Ecto neural progenitor cell (in vitro differentiated cells): Measurements from ENCODE around the gene GPR39.

Experiments
- DNase-seq: peaks from one replicate; pipeline ENCODE4 v3.0.0-alpha.2; 2018; ENCODE audit warnings: low spot score

Gene GPR39

DNA sequence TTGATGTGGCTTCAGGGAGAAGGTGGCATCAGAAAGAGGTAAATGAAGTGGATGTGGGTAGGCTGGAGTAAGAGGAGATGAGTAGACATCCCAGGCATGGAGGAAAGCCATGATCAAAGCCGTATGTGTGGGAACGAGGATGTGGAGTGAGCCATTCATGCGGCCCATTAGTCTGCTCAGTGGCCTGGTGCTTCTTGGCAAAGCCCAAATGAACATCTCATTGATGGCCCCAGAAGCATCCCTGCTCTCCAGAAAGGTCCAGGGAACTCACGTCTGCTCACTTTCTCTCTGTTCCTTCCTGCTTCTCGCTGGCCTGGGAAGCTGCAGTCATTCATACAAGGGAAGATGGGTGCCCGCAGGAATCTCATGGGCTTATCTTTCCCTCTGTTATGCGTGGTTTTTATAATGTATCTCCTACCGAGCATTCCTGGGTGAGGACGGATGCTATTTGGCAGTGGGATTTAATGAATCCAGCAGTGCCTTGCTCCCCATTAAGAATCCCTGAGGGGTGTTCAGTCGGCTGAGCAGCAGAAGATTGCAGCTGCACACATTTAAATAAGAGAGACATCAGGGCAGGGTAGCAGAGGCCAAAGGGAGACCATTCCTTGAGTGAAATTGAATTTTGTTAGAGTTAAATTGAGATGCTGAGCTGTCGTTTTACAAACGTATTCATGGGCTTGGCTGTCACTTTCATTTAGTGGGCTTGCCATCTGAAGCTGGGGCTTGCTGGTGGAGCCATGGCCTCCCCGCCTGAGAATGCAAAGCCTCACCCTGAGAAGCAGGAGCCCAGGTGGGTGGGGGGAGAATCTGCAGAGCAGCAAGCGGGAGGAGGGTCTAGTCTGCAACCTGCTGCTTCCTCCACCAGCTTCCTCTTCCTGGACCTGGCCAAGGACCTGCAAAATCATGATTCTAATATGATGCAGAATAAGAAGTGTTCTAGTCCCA is 188.9 kb downstream of the GPR39 start:
- DNase-seq, result no peak

DNA sequence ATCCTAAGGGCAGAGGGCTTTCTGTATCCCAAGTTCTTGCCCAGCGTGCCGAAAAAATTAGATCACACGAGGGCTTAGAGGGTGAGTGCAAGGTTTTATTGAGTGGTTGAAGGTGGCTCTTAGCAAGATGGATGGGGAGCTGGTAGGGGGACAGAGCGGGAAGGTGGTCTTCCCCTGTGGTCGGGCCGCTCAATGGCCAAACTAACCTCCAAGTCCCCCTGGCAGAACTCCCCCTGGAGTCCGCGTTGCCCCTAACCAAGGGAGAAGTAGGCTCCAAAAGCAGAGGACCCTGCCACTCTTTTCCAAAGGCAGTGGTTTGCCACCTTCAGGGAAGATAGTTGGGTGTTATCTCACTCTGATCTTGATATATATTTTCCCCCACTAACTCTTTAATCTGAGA is 190.0 kb downstream of the GPR39 start:
- DNase-seq, result no peak

DNA sequence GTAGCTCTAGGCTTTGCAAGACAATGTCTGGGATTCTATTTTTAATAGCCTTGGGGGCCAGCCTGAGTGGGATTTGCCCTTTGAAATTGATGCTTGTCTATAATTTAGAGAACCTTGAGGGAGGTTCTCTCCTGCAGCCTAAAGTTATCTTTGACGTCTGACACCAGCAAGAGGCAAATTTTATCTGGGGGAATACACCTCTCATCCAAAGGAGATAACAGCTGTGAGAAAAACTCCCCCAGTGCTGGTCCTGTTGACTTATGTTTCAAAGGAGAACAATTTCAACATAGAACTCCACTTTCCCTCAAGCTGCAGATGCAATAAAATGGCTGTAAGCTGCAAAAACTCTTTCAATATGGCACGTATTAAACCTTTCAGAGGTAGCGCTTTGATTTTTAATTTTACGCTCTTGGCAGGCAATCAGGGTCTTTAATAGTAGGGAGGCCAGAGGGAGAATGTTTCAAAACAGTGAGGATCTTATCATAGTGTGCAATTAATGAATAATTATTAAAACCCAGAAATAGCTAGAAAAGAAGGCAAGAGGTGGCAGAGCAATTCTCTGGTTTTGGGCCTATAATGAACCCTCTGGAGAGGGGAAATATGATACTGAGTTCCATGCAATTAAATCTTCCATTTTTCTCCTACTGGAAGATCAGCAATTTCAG is 191.0 kb downstream of the GPR39 start:
- no peak for DNase-seq

DNA sequence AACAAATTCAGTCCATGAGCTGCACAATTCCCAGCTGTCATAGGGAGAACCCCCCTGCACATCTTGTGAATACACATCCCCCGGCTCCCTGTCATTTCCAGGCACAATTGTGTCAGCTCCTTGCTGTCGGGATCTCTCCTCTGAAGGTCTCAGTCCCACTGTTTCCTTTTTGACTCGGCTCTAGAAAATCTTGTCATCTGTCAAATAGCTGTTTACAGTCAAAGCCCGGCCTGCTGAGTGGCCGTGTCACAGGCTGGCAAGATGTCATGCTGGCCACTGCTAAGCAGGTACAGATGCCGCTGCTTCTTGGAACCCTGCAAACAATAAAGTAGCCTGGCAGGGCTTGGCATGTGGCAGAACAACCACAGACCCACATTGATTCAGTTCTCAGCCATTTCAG is 191.7 kb downstream of the GPR39 start:
- DNase-seq, result no peak

DNA sequence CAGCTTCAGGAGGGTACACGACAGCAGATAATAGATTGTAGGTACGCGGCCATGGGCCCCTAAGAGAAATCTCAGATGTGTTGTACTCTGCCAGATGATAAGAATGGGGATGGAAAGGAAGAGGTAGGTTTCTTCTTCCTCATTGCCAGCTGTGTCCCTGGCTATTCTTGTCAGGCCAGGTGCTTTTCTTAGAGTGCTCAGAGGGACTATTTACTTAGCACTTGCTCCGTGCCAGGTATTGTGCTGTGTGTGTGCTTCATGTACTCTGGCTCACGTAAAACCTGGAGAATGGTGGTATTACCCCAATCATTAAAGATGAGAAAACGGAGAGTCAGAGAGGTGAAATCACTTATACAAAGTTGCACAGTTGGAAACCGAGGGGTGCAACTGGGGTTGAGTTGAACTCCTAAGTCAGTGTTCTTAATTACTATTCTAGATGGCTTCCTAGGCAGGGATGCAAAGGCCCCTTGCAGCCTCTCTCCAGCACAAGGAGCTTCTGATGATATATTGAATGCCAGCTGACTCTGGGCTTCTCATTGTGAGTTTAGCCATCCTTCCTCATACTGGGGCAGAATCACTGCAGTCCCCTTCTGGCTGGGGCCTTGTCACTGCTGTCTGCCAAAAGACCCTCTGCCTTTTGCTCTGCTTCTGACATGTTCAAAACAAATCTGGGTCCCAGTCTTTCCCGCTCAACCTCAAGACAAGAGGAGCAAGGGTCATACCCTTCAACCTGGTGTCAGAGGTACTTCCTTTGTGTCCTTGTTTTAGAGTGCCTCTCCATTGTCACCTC is 192.7 kb downstream of the GPR39 start:
- DNase-seq, result no peak

DNA sequence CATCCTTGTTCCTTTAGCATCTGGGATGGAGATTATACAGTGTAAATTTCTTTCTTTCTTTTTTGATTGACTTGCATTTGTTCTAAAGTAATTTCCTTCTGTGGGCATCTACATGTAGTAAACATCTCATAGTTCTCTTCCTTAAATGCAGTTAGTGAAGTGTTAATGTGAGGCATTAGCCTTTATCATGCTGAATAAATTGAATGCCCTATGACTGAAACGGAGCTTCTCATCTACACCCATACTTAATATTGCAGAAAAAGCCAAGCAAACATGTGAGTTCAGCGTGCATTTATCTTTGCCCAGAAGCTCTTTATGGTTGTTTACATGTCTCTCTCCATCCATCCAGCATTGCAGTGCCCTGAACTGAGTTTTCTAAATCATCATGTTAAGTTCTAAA is 195.1 kb downstream of the GPR39 start:
- no peak for DNase-seq

DNA sequence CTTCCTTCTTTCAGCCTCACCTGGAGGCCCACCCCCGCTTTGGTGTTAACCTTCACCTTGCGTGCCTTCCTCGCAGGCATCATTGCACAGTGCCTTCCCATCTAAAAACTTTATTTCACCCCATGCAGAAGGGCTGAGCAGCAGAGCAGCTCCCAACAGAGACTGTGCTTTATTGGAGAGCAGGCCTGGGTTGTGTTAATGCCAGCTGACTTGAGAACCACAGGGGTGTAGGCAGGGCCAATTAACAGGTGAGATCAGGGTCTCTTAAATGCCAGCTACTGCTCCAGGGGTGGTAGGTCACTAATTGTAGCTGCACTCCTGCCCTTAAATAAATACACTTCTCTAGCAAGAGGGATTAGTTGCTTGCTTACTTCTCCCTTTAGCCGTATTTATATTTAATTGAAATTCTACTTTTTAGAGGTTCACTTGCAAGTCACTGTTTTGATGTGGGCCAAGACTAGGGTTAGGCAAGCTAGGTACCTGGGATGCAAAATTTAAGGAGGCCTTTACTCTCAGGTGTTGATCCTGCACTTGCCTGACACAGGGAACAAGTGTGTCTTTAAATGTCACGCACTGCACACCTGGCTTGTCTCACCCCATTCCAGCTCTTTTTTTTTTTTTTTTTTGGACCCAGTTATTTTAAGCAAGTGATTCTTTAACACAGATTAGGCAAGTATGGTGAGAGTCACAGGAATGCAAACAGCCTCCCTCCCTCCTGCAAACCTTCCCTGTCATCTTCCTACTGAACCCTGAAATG is 198.9 kb downstream of the GPR39 start:
- no peak for DNase-seq

DNA sequence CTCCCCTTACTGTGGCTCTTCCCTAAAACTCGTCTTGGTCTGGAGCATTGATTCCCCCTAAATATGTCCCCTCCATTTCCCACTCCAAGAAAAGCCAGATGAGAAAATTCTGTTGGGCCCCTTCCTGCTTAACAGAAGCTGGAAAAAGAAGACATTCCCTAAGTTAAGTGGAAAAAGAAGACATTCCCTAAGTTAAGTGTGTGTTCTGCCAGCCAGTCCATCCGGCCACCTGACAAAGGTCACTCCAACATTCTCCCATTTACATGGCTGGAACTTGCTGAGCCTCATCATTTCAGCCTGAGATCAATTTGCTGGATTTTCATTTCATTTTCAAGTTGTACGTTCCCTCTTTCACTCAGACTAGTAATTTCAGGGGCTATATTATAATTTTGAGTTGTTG is 201.4 kb downstream of the GPR39 start:
- DNase-seq, result no peak

DNA sequence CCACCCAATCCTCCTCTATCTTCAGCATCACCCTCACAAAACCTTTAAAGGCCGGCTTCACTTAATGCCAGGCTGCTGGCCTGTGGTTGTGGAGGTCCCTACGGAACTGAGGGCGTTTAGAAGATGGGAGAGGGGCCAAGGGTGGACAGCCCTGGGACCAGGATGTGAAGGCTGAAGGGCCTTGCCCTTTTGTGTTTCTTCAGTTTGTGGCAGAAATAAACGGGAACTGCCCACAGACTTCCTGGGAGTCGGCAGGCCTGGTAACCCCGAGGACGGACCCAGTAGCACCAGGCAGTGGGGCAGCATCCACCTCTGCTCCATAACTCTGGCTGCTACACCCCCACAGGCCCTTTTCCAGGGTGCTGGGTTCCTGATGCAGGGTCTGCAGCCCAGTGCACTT is 202.1 kb downstream of the GPR39 start:
- DNase-seq, result no peak

DNA sequence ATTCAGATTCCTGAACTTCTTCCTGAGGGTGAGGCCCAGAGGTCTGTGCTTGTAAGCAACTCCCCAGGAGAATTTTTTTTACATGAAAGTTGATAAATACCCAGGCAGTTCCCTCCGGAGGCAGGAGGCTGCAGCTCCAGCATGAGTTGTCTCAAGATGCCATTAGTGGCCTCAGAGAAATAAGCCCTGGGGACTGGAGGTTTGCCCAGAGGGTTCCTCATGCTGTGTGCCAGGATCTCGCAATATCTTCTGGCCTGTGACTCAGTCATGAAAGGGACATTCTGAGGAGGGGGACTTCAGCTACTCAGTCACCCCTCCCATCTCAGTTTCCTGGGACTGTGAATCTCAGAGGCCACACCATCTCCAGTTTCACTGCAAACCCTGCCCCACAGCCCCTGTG is 203.5 kb downstream of the GPR39 start:
- no peak for DNase-seq

DNA sequence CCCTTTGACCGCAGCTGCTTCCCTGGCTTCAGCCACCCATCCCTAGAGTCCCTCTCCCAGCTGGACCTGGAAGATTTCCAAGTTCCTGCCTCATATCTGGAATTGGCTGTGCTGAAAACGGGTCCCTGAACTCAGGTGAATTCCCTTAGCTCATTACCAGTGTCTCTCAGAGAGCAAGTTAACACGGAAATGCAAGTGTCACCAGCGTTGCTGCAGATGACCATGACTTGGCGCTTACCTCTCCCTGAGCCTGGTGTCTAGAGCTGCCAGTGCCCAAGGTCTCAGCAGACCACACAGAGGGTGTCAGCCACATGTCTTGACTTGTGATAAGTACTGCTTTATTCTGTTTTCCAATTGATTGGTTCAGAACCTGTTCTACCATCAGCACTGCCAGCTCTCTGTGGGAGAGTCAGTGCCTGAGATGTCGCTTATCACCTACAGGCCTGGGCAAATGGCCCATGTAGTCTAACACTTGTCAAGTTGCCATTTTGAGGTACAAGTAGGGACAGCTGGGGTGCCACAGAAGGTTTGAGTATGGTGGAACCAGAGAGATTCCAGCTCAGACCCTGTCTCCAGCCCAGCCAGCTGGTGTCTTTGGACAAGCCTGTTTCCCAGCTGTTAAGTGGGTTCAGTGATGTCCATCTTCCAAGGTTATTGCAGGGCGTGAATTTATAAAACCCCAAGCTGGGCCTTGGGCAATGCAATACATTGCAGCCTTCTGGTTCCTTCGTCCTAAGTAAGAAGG is 204.7 kb downstream of the GPR39 start:
- DNase-seq, result no peak

DNA sequence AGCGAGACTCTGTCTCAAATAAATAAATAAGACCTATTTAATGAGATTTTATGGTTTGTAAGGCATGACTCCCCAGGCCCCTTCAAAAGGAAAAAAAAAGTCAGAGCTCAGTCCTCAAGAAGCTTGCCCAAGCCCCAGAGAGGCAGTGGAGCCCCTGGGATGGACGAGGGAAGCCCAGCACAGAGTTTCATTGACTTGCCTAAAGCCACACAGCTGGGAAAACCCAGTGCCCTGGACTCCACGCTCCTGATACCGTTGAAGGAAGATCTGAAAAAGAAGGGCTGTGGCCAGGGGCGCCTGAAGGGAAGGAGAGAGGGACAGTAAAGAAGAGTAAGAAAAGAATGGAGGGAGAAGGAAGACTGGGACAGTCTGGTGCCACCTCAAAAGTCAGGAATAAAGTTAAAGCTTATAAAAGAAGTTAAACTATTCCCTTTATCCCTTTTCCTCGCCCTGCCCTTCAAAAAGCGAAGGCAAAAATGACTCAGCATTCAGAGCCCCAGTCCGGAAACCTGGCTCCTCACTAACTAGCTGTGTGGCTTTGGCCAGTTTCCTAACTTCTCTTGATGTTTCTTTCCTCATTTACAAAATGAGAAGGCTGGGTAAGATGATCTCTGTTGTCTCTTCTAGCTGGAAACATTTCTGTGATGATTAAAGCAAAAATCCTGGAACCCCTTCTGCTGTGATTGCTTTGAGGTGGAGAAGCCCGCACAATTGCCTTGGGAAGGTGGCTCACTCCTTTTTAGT is 206.7 kb downstream of the GPR39 start:
- no peak for DNase-seq

DNA sequence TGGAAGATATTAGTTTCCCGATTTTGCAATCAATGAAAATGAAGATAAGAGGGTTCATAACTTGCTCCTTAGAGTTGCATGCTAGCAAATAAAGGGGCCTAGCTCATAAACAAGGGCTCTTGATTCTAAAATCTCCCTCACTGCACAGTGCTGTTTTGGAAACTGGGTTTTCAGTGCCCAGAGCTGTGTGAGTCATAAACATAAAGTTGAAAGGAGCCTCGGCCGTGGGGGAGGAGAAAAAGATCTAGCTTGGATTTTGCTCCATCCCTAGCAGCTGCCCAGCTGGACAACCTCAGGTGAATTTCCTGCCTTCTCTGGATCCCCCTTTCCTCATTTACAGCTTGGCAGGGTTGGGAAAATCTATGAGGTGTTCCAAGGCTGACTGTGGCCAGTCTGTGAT is 210.9 kb downstream of the GPR39 start:
- DNase-seq, result no peak

DNA sequence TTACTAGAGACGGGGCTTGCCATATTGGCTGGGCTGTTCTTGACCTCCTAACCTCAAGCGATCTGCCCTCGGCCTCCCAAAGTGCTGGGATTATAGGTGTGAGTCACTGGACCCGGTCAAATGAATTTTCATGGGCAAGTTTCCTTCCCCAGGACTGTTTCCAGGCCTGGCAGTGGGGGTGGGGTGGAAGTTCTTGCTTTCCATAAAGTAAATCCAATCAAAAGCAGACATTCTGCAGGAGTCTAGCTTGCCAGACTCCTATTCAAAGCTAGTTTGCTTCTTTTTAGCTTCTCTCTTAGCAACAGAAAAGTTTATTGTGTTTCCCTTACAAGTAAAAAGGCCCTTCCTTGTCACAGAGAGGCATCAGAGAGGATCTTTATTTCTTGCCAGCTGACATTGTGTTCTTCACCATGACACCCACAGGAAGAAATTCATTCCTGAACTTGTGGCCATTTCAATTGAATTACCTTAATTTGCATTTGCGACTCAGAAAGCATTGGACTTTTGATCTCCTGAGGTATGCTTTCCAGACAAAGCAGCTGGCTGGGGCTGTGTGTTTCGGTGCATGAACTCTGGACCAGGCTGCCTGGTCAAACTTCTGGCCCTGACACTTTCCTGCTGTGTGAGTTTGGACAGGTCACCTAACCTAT is 215.5 kb downstream of the GPR39 start:
- DNase-seq, result no peak

DNA sequence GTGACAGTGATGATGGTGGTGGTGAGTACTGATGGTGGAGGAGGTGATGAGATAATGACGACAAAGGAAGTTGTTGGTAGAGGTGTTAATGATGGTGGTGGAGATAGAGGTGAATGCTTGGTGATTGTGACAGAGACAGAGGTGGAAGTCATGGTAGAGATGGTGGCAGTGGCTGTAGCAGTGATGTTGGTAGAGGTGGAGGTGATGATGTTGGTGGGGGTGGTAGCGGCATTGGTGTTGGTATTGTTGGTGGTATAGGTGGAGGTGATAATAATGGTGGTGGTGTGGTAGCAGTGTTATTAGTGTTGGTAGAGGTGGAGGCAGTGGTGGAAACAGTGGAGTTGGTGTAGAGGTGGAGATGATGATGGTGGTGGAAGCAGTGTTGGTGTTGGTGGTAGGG is 217.0 kb downstream of the GPR39 start:
- DNase-seq, result no peak

DNA sequence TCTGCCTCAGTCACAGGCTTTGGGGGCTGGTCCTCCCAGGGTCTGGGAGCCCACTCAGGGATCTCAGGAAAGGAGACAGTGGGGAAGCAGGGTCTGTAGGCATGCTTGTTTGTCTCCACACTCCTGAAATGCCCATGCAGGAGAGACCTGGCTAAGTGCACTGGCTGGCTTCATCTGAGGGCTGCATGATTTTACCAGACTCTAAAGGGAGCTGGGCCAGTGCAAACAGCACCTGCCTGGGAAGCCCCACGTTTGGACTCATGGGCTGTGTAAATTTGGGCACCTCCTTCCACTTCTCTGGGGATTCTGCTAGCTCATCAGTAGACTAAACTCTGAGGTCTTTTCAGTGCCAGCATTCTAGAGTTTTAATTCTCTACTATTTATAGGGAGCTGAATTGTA is 219.7 kb downstream of the GPR39 start:
- no peak for DNase-seq

DNA sequence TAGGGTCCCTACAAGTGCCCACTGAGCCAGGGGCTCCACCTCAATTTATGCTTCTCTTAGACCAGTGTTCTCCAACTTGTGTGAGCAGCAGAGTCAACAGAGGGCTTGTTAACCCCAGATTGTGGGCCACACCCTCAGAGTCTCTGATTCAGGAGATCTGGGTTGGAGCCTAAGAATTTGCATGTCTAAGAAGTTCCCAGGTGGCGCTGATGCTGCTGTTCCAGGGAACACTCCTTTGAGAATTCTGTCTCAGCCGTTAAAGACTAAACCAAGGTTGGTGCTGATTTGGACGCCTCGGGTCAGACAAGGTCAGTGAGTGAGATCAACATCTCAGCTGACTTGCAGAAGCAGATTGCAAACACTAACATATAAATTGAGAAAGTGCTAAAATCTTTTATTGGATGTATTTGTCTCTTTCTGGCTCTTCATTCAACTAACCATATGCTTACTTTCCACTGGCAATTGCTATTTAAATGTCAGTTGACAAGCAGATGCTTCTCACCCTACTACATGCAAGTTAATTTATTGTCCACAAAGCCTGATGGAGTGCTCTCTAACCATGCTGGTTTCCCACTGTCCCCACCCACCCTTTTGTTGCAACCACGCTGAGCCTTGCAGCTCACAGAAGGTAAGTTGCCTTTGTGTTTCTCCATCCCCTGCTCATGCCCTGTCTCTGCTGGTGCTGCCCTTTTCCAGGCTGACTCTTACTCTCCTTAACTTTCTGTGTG is 221.9 kb downstream of the GPR39 start:
- no peak for DNase-seq

DNA sequence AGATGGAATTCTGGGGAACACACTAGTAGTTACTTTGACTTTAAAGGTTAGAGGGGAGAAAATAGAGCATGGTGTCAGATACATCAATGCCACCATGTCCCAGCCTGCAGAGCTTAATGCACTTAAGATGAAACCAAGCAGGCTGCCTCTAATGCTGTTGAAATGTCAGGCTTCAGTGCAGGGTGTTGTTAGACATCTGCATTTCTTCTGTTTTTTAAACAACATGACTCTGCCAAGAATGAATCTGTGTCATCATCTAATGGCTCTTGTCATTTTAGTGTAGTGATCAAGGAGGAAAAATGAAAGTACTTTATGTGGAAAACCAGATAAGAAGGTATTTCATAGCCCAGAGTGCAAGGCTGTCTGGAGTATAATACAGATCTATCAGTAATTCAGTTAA is 223.5 kb downstream of the GPR39 start:
- DNase-seq, result no peak

DNA sequence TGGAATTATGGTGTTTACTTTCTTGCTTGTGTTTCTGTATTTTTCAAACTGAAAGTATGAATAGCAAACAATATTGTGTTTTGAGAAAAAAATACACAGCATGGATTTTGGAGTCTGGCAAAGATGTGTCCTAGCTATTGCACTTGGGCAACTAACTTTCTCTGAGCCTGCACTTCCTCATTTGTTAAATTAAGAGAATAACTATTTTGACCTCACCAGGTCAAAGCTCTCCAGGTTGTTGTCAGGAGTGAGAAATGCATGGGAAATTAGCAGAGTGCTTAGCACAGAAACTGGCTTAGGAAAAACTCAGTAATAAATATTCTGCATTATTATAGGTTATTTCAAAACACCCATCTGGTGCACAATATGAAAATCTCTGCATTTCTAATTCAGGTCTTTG is 225.2 kb downstream of the GPR39 start:
- no peak for DNase-seq
